Lower leg skin (tissue), 4 donors: Measurements from ENCODE around the gene L3MBTL3. TPM values are rescaled to one million over a fixed set of nuclear protein-coding genes. Genes with fewer than 3 reads are reported as not detected.

Experiments used
- DNase-seq, 2 donors: peaks; one replicate each; pipeline ENCODE4 v3.0.0-alpha.2; 2019; ENCODE audit warnings: low spot score in 2 of 2
- H3K4me3 ChIP-seq: fragments of 200-600 bp; sonication (generic); 2 replicates; pipeline ENCODE4 v1.5.1; 2017; ENCODE audit warnings: mild to moderate bottlenecking, low read depth; ENCODE audit not compliant: poor library complexity, severe bottlenecking
- POLR2A ChIP-seq, 2 donors: fragments of 450-650 bp; IDR thresholded peaks; one replicate each; pipeline ENCODE4 v1.6.1; 2016 to 2017; ENCODE audit warnings: antibody characterized with exemption in 2 of 2, mild to moderate bottlenecking in 1 of 2, moderate library complexity in 1 of 2
- WGBS, 2 donors: methylation state at CpG; one replicate each; pipeline ENCODE4 v1.1.5; 2018; 5-methylcytosine and 5-hydroxymethylcytosine counted together
- intact Hi-C: fragments of 100-400 bp; cut with DNase I; formaldehyde crosslinking; loops from one replicate; pipeline ENCODE4 v1.15.0; 2023; ENCODE audit warnings: low total_unique reads
- total RNA-seq, 4 donors: library from RNA; depleted of rRNA; stranded (reverse); fragments of >200 nt; gene quantifications; one replicate each; pipeline ENCODE4 v1.1.0, GENCODE V29; 2016
- TF ChIP-seq, protein P1 (sequence below), 3 donors: fragments of 450-650 bp; IDR thresholded peaks; one replicate each; pipeline ENCODE4 v1.5.1; 2016; ENCODE audit warnings: antibody characterized with exemption in 3 of 3, mild to moderate bottlenecking in 3 of 3, moderate library complexity in 2 of 3

Gene L3MBTL3
- total RNA-seq, 4 donors from 2014 or later = 4.0 to 10.0 (median 5.9) TPM

DNA sequence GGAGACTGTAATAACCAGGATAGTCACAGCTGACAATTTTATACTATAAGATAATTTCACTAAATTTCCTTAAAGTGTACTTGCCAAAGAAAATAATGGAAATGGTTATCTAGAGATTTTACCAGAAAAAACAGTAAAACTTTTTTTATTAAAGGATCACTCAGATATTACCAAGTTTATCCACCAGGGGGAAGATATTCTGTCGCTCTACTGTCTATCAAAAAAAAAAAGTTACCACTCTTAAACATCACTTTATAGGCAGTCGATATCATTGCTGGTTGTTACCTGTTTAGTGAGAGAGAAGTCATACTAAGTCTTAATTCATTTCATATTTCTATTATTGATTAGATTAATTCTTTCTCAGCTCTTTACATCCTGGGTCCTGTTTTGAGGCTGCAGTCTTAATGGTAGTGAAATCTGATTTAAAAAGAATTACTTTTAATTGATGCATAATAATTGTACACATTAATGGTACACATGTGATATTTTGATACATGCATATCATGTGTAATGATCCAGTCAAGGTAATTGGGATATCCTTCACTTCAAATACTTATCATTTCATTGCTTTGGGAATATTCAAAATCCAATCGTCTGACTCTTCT, 18.9 kb downstream of the L3MBTL3 start:
- DNase-seq = no peak
- WGBS, 2 donors = 45 to 60% methylated on average over 3 of the region's 3 CpGs
- intact Hi-C loops = no loop called here
- no peak overlapping the region for H3K4me3 ChIP-seq
- no peak for TF ChIP-seq POLR2A (IDR thresholded peaks at IDR 0.05)
- TF ChIP-seq, protein P1, sequence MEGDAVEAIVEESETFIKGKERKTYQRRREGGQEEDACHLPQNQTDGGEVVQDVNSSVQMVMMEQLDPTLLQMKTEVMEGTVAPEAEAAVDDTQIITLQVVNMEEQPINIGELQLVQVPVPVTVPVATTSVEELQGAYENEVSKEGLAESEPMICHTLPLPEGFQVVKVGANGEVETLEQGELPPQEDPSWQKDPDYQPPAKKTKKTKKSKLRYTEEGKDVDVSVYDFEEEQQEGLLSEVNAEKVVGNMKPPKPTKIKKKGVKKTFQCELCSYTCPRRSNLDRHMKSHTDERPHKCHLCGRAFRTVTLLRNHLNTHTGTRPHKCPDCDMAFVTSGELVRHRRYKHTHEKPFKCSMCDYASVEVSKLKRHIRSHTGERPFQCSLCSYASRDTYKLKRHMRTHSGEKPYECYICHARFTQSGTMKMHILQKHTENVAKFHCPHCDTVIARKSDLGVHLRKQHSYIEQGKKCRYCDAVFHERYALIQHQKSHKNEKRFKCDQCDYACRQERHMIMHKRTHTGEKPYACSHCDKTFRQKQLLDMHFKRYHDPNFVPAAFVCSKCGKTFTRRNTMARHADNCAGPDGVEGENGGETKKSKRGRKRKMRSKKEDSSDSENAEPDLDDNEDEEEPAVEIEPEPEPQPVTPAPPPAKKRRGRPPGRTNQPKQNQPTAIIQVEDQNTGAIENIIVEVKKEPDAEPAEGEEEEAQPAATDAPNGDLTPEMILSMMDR (IDR thresholded peaks at IDR 0.05) = no peak

DNA sequence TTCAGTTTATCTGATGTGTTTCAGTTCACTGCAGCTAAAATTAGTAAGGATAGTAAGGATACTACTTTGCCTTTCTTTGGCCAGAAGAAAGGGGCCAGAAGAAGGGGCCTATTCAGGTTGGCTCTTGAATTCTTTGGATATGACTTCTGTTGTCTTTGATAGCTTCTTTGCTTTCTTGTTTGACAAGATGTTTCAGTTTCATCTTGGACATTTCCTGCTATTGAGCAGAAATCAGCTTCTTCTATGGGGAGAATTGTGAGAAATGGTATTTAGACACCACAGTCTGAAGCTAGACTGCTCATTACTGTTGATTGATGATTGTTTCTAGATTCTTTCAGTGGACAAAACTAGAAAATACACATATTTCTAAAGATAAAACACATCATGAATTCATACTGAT, 23.2 kb downstream of the L3MBTL3 start:
- H3K4me3 ChIP-seq = no peak overlapping the region
- no peak for DNase-seq
- intact Hi-C loops = no loop called here
- no peak for TF ChIP-seq POLR2A (IDR thresholded peaks at IDR 0.05)
- TF ChIP-seq, protein P1 (IDR thresholded peaks at IDR 0.05) = no peak

DNA sequence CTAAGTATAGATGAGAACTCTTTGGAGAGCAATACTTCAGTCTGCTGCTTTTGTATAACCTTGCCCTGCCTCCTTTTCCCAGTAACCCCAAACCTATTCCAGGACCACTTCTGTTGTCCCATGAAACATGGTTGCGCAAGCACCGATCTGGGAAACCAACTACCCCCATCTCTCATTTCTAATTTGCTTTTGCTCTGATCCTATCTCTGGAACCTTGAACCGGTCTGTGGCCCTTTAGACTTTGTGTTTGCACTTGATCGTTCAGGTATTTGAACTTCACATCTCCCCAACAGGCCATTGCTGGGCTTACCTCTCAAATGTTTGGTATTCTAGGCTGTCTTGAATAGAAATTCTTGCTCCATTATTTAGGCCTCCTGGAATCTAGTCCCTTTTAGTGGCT, 25.0 kb downstream of the L3MBTL3 start:
- H3K4me3 ChIP-seq = no peak overlapping the region
- intact Hi-C loops = no loop called here
- no peak for DNase-seq
- WGBS, 2 donors = 99% methylated on average over 4 of the region's 4 CpGs
- TF ChIP-seq POLR2A (IDR thresholded peaks at IDR 0.05) = no peak
- TF ChIP-seq, protein P1 (IDR thresholded peaks at IDR 0.05) = no peak

DNA sequence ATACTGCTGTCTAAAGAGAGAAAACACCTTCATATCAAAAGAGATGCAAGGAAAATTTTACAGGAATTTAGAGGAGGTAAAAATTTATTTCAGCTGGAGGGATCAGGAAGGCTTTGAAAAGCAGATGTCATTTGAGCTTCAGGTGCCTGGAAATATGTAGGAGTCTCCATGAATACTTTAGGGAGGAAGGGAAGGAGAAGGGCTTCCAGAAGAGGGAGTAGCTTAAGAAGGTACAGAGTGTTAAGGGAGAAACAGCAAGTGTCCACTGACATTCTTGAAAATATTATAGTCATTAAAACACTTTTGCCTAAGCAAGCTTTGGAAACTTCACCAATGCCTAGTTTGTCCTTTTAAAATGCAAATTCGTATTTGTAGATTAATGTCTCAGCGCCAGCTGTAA, 27.2 kb downstream of the L3MBTL3 start:
- intact Hi-C loops = no loop called here
- WGBS, 2 donors = 62 to 72% methylated on average over 2 of the region's 2 CpGs
- no peak overlapping the region for H3K4me3 ChIP-seq
- TF ChIP-seq POLR2A (IDR thresholded peaks at IDR 0.05) = no peak
- TF ChIP-seq, protein P1 (IDR thresholded peaks at IDR 0.05) = no peak
- no peak for DNase-seq

DNA sequence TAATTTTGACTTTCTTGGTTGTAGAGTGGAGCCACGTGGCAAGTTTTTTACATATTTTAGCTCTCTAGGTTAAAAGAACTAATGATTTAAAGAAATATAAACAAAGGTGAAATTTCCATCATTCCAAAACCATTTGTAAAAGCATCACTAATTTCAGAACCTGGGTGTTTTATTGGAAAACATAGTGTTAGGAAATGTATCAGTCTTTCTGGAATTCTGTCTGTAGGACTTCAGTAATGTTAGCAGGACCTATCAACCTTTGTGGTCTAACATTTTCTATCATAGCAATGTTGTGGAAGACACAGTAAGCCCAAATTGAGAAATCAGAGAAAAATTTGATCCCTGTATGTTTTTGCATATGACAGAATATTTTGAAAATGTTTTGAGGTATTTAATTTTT, 28.3 kb downstream of the L3MBTL3 start:
- 80 to 84% methylated on average over 1 of the region's 1 CpG for WGBS, 2 donors
- DNase-seq = no peak
- intact Hi-C loops = no loop called here
- no peak overlapping the region for H3K4me3 ChIP-seq
- no peak for TF ChIP-seq POLR2A (IDR thresholded peaks at IDR 0.05)
- TF ChIP-seq, protein P1 (IDR thresholded peaks at IDR 0.05) = no peak
